Esophagus muscularis mucosa (tissue), 4 donors: Measurements from ENCODE around the gene CLNK. TPM values are rescaled to one million over a fixed set of nuclear protein-coding genes. Genes with fewer than 3 reads are reported as not detected.

Source experiments
- DNase-seq: peaks from one replicate; pipeline ENCODE4 v3.0.0-alpha.2; 2017; ENCODE audit errors: extremely low spot score
- H3K27ac ChIP-seq, 4 donors: fragments of 200-600 bp; sonication (generic); replicated peaks in 1 of 4; 1 replicate in 3 of 4; 2 replicates in 1 of 4; pipeline ENCODE4 v1.5.1; 2016 to 2019; ENCODE audit warnings: mild to moderate bottlenecking in 1 of 4
- H3K27me3 ChIP-seq, 4 donors: fragments of 200-600 bp; sonication (generic); one replicate each; pipeline versions ENCODE4 v1.5.1 to v1.6.0; 2016 to 2019
- H3K36me3 ChIP-seq, 4 donors: fragments of 200-600 bp; sonication (generic); one replicate each; pipeline ENCODE4 v1.5.1; 2016 to 2019
- H3K4me1 ChIP-seq, 4 donors: fragments of 200-600 bp; sonication (generic); one replicate each; pipeline ENCODE4 v1.5.1; 2016 to 2019
- H3K4me3 ChIP-seq, 4 donors: fragments of 200-600 bp; sonication (generic); 1 replicate in 2 of 4; 2 replicates in 2 of 4; pipeline ENCODE4 v1.5.1; 2016 to 2019; ENCODE audit warnings: mild to moderate bottlenecking in 4 of 4, moderate library complexity in 1 of 4
- H3K9me3 ChIP-seq, 4 donors: fragments of 200-600 bp; sonication (generic); 1 replicate in 3 of 4; 2 replicates in 1 of 4; pipeline ENCODE4 v1.5.1; 2016 to 2019
- CTCF ChIP-seq, 3 experiments: fragments of 200-600 bp in 2 of 3; fragments of 450-650 bp in 1 of 3; sonication (generic) in 2 of 3; IDR thresholded peaks; one replicate each; pipeline ENCODE4 v1.5.1; 2017 to 2019; ENCODE audit warnings: antibody characterized with exemption in 3 of 3, mild to moderate bottlenecking in 2 of 3, moderate library complexity in 1 of 3
- EP300 ChIP-seq: sonication (generic); formaldehyde crosslinking; IDR thresholded peaks from one replicate; pipeline ENCODE4 v1.6.1; 2017; ENCODE audit warnings: antibody characterized with exemption
- POLR2A ChIP-seq: fragments of 450-650 bp; IDR thresholded peaks from one replicate; pipeline ENCODE4 v1.6.1; 2017; ENCODE audit warnings: antibody characterized with exemption, moderate library complexity, mild to moderate bottlenecking, low read depth
- POLR2AphosphoS5 ChIP-seq, 2 donors: sonication (generic); formaldehyde crosslinking; IDR thresholded peaks; one replicate each; pipeline ENCODE4 v1.6.1; 2017; ENCODE audit warnings: antibody characterized with exemption in 2 of 2
- WGBS: methylation state at CpG from one replicate; pipeline ENCODE4 v1.1.5; 2018; 5-methylcytosine and 5-hydroxymethylcytosine counted together
- intact Hi-C: fragments of 100-400 bp; cut with DNase I; formaldehyde crosslinking; loops from one replicate; pipeline ENCODE4 v1.15.1; 2023
- total RNA-seq, 4 donors: library from RNA; depleted of rRNA; stranded (reverse); fragments of >200 nt; gene quantifications; one replicate each; pipeline versions ENCODE4 v1.1.0 to v1.2.1, GENCODE V29; 2016

Gene CLNK
- total RNA-seq, 4 donors from 2014 or later = not detected

- DNase-seq = no peak
- Histone ChIP-seq H3K27me3 (no peaks in the 10 kb centered on the region), H3K4me3 (no peak overlapping the region), H3K4me1 (no peaks in the 10 kb centered on the region), H3K27ac (no peak overlapping the region), H3K36me3 (no peaks in the 10 kb centered on the region), H3K9me3 (no peaks in the 10 kb centered on the region)
- intact Hi-C loops = no loop called here
- TF ChIP-seq EP300 (no peak), CTCF (IDR thresholded peaks at IDR 0.05) (no peak), POLR2AphosphoS5 (IDR thresholded peaks at IDR 0.05) (no peak), POLR2A (no peak)
- 87% methylated on average over 3 of the region's 3 CpGs for WGBS
These were observed 2.2 kb downstream of the CLNK start for GRCh38 chr4:10682397-10682796.

GRCh38 chr4:10677796-10678497 is 6.6 kb downstream of the CLNK start:
- DNase-seq = no peak
- no peak overlapping the region for H3K27ac ChIP-seq
- H3K4me3 ChIP-seq = no peak overlapping the region
- intact Hi-C loops = no loop called here
- H3K4me1 ChIP-seq = no peaks in the 10 kb centered on the region
- no peaks in the 10 kb centered on the region for H3K9me3 ChIP-seq
- 60% methylated on average over 5 of the region's 5 CpGs for WGBS
- no peaks in the 10 kb centered on the region for H3K27me3 ChIP-seq
- H3K36me3 ChIP-seq = no peaks in the 10 kb centered on the region
- TF ChIP-seq POLR2A = no peak
- TF ChIP-seq CTCF (IDR thresholded peaks at IDR 0.05) = no peak
- TF ChIP-seq EP300 = no peak
- TF ChIP-seq POLR2AphosphoS5 (IDR thresholded peaks at IDR 0.05) = no peak

- Histone ChIP-seq H3K27ac (no peak overlapping the region), H3K27me3 (no peaks in the 10 kb centered on the region), H3K4me3 (no peak overlapping the region), H3K9me3 (no peaks in the 10 kb centered on the region), H3K4me1 (no peaks in the 10 kb centered on the region), H3K36me3 (no peaks in the 10 kb centered on the region)
- WGBS = 82% methylated on average over 5 of the region's 5 CpGs
- intact Hi-C loops = no loop called here
- TF ChIP-seq POLR2A = no peak
- no peak for TF ChIP-seq CTCF (IDR thresholded peaks at IDR 0.05)
- TF ChIP-seq POLR2AphosphoS5 (IDR thresholded peaks at IDR 0.05) = no peak
- no peak for TF ChIP-seq EP300
- DNase-seq = no peak
These were observed 10.7 kb downstream of the CLNK start for GRCh38 chr4:10673817-10674369.

GRCh38 chr4:10672379-10672778 is 12.2 kb downstream of the CLNK start:
- H3K4me3 ChIP-seq = no peak overlapping the region
- no peak for DNase-seq
- no peaks in the 10 kb centered on the region for H3K36me3 ChIP-seq
- intact Hi-C loops = no loop called here
- no peaks in the 10 kb centered on the region for H3K9me3 ChIP-seq
- no peak overlapping the region for H3K27ac ChIP-seq
- TF ChIP-seq POLR2AphosphoS5 (IDR thresholded peaks at IDR 0.05) = no peak
- no peak for TF ChIP-seq CTCF (IDR thresholded peaks at IDR 0.05)
- TF ChIP-seq POLR2A = no peak
- TF ChIP-seq EP300 = no peak
- WGBS = 59% methylated on average over 3 of the region's 3 CpGs
- H3K27me3 ChIP-seq = no peaks in the 10 kb centered on the region
- H3K4me1 ChIP-seq = no peaks in the 10 kb centered on the region
